PC-9 (cell line): ENCODE data around the gene PTPN14.

Source experiments
- CTCF ChIP-seq: fragments of 200-600 bp; sonication (generic); conservative IDR thresholded peaks from 2 replicates; pipeline ENCODE4 v1.6.1; 2017; ENCODE audit warnings: mixed run types, antibody characterized with exemption, mild to moderate bottlenecking, moderate library complexity
- EZH2 ChIP-seq: fragments of 200-600 bp; sonication (generic); IDR thresholded peaks from 2 replicates; pipeline ENCODE4 v1.8.0; 2017; ENCODE audit warnings: antibody characterized with exemption, low read depth

DNA sequence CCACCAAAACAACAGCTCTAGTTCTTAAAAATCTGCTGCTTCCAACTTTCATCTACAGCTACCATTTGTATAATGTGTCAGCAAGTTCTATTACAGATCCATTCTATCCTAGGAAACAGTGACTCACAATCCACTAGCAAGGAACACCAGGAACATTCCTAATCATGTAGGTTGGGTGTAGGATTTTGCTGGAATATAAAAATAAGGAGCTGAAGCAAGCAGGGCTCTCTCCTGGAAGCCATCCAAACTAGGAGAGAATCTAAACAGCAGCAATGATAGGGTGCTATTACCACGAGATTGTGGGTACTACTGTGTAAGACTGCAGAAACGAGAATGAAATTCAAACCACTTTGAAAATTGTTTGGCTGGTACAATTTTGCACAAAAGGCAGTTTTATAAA lies 135.0 kb downstream of the PTPN14 start:
- TF ChIP-seq CTCF, result no peak
- TF ChIP-seq EZH2, result no peak
